Fibroblast of the conjunctiva (primary cell): ENCODE measurements around the gene MALT1.
"Not testable (repeated sequence)": the region's sequence is repeated elsewhere in the genome, so short reads cannot be mapped to it uniquely, and the experiment has no call there.

Source experiments
- DNase-seq: peaks from one replicate; pipeline ENCODE4 v3.0.0-alpha.2; 2010; ENCODE audit warnings: low read depth

MALT1 gene

DNA sequence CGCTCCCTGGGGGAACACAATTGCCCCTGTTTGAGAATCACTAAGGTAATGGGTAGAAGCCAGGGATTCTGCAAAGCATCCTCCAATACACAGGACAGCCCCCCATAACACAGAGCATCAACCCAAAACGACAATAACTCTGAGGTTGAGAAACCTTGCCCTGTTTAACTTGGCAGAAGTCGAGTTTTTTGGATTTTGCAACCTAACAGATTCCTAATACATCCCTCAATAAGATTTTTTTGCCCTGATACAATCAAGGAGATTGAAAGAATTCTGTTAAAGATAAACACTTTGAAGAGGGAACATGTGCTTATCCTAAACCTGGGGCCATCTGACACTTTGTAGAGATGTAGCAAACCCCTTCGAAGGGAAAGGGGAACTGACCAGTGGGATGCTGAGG, 100.9 kb downstream of the MALT1 start:
- DNase-seq = no peak

DNA sequence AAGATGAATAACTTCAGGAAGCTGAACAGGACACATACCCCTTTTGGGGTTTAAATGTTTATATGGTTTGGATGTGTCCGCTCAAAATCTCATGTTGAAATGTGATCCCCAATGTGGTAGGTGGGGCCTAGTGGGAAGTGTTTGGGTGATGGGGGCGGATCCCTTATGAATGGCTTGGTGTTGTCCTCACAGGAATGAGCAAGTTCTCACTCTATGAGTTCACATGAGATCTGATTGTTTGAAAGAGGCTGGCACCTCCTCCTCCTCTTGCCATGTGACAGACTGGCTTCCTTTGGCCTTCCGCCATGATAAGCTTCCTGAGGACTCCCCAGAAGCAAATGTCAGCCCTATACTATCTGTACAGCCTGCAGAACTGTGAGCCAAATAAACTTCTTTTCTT, 104.8 kb downstream of the MALT1 start:
- DNase-seq = no peak

DNA sequence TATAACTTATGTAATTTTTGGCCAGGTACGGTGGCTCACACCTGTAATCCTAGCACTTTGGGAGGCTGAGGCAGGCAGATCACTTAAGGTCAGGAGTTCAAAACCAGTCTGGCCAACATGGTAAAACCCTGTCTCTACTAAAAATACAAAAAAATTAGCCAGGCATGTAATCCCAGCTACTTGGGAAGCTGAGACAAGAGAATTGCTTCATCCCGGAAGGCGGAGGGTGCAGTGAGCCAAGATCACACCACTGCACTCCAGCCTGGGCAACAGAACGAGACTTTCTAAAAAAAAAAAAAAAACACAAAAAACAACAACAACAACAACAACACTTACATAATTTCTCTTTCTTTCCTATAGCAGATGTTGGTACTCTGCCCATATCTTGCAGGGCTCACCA, 105.3 kb downstream of the MALT1 start:
- not testable (repeated sequence) for DNase-seq

DNA sequence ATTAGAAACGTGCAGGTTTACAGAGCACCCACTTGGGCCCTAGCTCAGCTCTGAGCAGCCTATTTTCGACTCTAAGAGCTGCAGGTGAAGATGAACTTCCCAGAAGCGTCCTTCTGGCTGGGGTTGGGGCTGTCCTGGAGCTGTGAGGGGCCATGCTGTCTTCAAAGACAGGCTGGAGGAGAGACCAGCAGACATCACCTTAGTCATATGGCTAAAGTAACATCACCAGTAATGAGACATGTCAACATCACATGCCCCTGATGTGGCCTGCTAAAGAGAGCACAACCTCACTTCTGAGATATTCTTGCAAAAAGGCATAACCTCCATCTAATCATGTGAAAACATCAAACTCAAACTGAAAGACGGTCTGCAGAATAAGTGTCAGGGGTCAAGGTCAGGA, 106.2 kb downstream of the MALT1 start:
- DNase-seq = no peak

DNA sequence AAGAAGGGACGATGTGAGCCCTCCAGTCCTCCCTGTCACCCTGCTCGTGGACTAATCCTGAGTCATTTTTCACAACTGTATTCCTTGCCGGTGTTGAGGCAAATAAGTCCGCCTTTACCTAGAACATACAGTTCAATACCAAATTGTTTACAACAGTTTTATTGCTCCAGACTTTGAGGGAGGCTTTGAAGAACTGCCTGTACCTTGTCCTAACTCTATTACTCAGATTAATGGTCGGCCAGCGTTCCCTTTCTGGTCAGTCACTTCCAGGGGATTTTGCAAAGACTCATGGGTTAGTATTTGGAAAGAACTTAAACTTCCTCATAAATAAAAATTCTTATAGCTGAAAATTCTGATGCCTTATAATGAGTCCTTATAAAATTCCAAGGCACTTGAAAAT, 108.3 kb downstream of the MALT1 start:
- DNase-seq = no peak

DNA sequence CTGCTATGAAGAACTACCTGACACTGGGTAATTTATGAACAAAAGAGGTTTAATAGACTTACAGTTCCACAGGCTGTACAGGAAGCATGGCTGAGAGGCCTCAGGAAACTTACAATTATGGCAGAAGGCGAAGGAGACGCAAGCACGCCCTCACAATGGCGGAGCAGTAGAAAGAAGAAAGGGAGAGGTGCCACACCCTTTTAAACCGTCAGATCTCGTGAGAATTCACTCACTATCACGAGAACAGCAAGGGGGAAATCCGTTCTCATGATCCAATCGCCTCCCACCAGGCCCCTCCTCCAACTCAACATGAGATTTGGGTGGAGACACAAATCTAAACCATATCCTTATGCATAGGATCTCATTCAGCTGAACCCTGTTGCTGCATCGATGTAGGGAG, 108.8 kb downstream of the MALT1 start:
- DNase-seq = no peak

DNA sequence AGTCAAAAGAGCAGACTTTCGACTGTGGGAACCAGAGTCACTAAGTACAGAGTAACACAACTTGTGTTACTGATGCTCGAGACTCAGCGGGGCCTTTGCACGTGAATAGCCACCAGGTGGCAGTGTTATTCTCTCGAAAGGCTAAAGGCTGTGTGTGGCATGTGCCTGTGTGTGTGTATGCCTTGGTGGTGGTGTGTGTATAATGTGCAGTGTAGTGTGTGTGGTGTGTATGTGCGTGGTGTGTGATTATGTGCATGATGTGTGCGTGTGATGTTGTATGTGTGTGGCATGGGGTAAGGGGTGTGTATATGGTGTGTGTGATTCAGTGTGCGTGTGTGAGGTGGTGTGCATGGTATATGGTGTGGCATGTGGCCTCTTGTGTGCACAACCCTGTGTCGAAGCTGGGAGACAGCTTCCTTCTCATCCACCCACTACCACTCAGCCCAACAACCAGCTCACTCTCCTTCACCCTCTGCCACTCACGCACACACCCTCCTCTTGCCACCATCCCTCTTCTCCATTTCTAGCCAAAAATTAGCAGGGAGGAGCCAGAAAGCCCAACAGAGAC, 110.4 kb downstream of the MALT1 start:
- peak; percentile 61 for DNase-seq

DNA sequence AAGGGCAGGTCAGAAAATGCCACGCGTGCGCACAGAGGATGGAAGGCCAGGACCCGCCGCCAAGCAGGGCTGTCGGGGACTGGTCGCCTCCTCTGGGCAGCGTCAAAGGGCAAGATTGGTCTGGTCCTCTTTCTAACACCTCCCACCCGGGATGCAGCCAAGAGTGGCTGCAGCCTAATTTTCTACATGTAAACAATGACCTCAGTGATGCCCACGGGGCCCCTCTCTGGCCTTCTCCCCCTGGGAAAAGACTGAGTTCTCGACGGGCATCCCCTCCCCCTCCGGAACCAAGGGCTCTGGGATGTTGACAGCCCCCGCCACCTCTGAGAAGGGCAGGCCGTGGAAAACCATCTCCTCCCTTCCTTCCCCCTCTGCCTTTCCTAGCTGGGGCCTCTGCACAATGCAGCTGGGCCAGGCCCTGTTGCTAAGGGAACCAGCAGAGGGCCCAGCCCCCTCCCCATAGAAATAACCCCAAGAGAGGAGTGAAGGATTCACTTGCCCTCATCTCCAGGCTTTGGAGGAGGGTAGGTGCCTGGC, 113.4 kb downstream of the MALT1 start:
- no peak for DNase-seq

DNA sequence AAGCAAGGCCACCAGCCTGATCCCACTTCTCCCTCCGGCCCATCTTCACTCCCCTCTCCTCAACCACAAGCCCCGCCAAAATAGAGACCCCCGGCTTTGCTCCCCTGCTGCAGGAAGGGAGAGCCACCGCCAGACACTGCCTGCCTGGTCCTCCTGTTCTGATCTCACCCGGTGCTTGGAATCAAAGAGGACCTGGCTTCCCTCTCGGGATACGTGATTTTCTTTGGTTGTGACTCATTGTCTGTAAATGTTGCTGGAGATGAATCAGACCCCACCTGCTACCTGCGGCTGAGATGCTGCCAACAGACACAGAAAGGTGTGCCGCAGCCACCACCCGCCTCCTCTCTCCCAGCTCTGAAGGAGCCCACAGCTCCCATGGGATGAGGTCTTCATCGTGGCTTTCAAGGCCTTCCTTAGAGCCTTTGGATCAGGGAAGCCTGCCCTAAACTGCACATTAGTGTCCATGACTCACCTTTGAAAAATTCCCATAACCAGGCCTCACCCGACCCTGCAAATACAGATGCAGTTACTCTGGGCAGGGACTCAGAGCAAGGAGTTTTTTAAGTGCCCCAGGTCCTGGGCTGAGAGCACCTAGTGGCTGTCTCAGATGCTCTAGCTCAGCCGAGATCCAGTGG, 114.0 kb downstream of the MALT1 start:
- DNase-seq = no peak

DNA sequence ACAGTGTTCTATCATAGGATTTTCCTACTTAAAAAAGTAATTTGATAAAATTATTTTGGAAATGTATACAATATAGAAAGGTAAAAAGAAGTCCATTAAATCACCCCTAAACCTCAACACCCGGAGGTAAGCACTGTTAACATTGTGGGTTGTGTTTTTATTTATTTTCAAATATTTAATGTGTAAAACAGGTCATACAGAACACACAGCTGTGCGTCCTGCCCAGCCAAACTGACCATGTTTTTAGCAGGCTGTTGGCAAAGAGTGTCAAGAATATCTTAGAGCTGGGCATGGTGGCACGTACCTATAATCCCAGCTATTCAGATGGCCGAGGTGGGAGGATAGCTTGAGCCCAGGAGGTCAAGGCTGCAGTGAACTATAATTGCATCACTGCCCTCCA, 114.6 kb downstream of the MALT1 start:
- no peak for DNase-seq

DNA sequence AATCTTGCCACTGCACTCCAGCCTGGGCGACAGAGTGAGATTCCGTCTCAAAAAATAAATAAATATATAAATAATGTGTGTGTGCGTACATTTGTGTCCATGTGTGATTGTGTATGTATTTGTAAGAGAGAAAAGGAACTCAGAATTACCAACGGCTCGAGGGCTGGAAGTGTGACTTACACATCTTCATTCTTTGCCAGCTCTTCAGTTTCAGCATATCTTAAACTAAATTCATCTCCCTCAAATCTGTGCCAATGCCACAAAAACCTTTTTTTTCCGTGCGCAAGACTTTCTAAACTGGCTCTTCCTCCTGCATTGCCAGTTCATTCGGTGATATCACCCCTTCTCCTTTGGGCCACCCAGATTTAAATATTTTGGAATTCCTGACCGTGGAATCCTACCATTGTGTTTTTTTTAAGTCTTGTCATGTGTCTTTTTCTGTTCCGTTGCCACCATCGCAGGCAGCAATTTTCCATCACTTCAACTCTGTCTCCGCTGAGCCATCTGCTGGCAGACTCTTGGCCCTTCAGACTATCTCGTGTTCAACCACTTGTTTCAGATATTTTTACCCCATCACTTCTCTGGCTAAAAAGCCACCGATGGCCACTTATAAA, 116.4 kb downstream of the MALT1 start:
- no peak for DNase-seq

DNA sequence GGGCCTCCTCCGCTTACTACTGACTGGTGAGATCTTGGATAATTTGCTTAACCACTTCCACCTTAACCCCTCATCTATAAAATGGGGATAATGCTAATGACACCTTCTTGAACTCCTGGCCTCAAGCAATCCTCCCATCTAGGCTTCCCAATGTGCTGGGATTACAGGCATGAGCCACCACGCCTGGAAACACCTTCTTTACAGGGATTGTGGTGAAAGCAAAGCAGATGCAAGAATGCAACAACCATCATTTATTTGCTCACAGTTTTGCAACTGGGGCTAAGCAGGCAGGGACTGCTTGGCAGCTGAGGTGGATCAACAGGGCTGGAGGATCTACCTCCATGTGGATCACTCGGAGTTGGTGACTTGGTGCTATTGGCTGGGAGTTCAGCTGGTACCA, 117.2 kb downstream of the MALT1 start:
- DNase-seq = no peak

DNA sequence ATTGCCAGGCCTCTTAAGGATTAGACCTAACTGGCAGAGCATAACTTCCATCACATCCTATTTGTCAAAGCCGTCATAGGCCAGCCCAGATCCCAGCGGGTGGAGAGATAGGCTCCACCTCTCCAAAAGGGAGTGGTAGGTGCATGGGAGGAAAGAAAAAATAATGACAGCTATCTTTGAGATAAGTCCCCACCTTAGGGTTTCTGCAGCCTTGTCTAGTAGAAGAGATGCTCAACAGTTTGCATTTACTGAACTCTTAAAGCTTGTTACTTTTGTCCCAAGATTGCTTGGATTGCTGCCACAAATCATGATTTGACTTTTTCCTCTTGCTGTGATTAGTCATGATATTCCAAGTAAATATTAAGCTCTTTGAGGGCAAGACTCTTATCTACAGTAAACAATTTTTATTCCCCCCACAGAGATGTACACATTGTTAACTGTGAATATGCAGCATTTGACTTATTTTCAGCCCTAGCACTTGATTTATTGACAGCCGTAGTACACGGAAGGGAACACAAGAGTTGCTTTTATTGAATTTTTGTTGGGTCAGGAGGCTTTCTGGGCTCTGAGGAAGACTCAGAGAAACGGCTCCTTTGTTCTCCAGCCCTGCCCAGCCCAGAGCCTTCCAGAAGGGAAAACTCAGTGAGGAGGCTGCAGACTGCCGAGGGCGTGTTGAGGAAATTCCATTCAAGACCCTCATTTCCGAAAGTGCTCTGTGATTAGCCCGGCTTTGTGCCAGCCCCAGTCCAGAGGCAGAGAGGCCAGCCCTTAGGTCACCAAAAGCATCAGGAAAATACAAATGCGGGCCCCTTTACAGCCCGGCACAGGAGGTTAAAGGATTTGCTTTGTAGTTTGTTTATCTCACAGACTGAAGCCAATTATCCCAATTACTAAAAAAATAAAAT, 118.0 kb downstream of the MALT1 start:
- no peak for DNase-seq

DNA sequence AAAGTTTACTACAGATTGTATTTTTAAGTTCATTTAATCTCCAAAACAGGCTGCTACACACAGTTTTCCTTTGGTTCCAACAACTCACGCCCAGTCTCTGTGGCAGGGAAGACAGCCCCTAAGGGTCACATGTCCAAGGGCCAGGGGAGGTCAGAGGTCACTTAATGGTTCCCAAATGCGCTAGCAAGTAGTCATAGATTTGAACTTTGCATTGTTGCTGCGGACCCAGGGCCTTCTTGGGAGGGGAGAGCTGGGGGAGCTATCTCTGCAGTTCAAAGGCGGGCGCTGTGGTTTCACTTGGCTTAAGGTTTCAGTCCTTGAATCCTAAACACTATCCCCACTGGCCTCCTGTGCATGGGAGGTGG, 118.6 kb downstream of the MALT1 start:
- DNase-seq = no peak

DNA sequence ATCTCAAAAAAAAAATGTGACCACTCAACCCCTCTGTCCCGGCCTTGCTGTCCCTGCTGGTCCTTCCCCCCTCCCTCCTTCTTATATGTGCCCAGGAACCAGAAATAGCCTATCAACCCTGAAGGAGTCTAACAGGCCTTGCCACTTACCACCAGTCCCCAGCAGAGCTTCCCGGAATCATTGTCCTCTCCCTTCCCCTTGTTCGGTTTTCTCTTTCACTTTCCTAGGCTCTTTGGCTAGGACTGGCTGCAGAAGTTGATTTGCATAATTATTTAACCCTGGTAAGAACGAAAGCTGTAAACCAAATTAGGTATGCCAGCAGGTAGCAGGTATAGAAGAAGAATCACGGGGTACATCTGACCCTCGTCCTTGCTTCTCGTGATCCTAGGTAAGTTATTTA, 120.8 kb downstream of the MALT1 start:
- DNase-seq = no peak

DNA sequence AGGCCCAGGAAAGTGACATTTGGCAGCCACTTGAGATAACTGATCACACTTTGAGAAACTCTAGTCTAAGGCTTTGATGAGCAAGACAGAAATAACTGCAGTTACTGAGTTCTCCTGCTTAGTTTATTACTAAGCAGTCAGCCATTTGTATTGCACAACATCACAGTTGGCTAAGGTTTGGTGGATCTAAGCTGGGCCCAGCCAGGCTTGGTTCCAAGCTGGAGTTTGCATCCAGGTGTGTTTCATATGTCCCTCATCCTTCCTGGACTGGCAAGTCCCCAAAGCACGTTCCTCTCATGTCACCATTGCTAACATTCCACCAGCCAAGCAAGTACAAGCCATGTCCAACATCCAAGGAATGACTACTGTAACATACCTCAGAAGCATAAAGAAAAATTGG, 122.1 kb downstream of the MALT1 start:
- peak; percentile 53 for DNase-seq

DNA sequence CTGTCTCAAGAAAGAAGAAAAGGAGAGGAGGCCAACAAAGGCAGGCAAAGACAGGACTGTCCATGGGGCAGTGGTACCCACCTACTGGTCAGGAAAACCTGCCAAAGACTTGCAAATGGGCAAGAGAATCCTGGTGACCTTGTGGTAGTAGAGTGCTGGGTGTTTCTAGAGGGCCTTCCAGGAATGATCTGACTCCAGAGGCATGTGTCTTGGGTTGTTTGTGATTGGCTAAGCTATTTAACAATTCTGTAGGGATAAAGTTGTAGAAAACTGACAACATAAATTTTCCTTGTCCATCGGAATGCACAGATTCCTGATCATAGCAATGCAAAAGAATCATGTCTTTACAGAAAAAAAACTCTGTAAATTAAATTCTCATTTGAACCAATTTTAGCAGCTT, 125.0 kb downstream of the MALT1 start:
- DNase-seq = no peak

DNA sequence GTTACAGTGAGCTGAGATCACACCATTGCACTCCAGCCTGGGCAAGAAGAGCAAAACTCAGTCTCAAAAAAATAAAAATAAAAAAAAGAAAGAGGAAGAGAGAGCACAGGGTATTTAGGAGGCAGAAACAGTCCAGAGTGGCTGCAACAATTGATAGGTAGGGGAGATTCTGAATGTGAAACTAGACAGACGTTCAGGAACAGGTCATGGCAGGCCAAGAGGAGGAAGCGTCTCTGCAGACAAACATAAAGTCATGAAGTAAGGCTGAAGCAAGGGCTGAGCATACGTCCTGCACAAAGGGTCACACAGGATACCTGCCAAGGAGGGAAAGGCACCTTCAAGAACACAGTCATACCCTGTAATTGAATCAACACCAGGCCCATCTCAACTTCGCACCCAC, 129.3 kb downstream of the MALT1 start:
- no peak for DNase-seq

DNA sequence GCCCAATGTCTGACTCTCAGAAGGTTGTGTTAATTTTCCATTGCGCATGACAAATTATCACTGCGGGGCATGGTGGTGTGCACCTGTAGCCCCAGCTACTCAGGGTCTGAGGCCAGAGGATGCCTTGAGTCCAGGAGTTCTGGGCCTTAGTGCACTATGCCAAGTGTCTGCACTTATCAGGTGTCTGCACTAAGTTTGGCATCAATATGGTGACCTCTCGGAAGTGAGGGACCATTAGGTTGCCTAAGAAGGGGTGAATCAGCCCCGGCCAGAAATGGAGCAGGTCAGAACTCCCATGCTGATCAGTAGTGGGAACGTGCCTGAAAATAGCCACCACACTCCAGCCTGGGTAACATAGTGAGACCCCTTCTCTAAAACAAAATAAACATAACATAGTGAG, 131.7 kb downstream of the MALT1 start:
- DNase-seq = no peak

DNA sequence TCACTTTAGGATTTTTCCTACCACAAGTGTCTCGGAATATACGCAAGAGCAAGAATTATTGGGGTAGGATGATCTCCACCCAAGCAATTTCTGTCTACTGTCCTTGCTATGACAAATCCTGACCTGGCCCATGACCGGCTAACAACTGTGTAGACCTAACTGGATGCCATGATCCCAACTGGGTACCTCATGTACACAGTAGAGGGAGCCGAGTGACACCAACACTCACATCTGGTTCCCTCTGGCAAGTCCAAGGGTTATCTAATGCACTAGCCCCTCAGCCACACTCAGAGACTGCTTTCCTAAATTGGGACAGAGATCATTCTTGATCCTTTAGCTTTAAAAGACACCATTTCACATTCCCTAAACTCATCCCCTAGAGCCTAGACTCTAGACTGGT, 132.7 kb downstream of the MALT1 start:
- no peak for DNase-seq
